Activated naive CD4-positive, alpha-beta T cell treated with anti-CD3 and anti-CD28 coated beads for 36 hours (primary cell): ENCODE results near the gene MEX3D. TPM values are rescaled to one million over a fixed set of nuclear protein-coding genes. Genes with fewer than 3 reads are reported as not detected.
A peak's percentile ranks its signal among the peaks of the same experiment; 100 is the strongest.

Experiments
- CTCF ChIA-PET: fragments of 350-600 bp; sonication (Branson Sonifier 250); formaldehyde crosslinking; loops from one replicate; lab custom pipeline; 2021; ENCODE audit warnings: antibody characterized with exemption; lab: Charles Lee
- DNase-seq: peaks from one replicate; pipeline ENCODE4 v3.0.0-alpha.2; 2020
- H3K27ac Mint-ChIP-seq: one replicate; pipeline ENCODE4 v1.8.0; 2021; ENCODE audit warnings: mild to moderate bottlenecking, mixed read lengths
- H3K27me3 Mint-ChIP-seq: one replicate; pipeline ENCODE4 v1.8.0; 2021; ENCODE audit warnings: low read depth, mixed read lengths
- H3K36me3 Mint-ChIP-seq: one replicate; pipeline ENCODE4 v1.8.0; 2021; ENCODE audit warnings: low read depth, mixed read lengths
- H3K4me1 Mint-ChIP-seq: one replicate; pipeline ENCODE4 v1.8.0; 2021; ENCODE audit warnings: low read depth, mixed read lengths
- H3K4me3 Mint-ChIP-seq: one replicate; pipeline ENCODE4 v1.8.0; 2021; ENCODE audit warnings: mild to moderate bottlenecking, moderate library complexity, mixed read lengths
- H3K9me3 Mint-ChIP-seq: one replicate; pipeline ENCODE4 v1.8.0; 2021; ENCODE audit warnings: mixed read lengths
- intact Hi-C: fragments of 100-400 bp; cut with micrococcal nuclease; formaldehyde crosslinking; loops from one replicate; pipeline ENCODE4 v1.15.1; 2023
- total RNA-seq, 2 experiments: library from RNA; stranded (reverse); gene quantifications; one replicate each; pipeline ENCODE4 v1.2.3, GENCODE V29; 2021

MEX3D gene
- total RNA-seq, 2 experiments from 2014 or later: 2.0 to 2.1 TPM

DNA sequence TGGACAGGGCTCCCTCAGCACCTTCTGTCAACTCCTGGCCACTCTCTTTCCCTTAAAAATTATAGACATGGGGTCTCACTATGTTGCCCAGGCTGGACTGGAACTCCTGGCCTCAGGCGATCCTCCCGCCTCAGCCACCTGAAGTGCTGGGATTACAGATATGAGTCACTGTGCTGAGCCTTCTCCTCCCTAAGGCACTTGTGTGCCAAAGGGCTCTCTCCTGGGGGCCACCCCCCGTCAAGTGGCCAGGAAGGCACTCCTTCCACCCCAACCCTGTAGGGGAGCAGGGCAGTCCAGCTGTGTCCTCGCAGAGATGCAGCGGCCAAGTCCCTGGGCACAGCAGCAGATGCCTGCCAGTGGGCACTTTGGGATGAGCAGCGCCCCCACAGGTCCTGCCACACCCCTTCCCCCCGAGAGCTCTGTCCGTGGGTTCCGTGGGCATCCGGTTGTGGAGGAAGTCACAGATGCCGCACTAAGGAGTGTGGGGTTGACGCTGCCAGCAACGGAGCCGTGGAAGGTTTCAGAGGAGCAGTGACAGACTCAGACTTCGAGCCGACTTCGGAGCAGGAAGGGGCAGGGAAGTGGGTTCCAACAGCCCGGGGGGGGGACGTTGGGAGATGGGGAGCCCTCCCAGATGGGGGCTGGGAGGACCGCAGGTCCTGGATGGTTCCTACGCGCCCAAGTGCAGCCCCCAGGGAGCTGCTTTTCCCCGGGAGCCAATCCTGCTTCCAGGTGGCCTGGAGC, 40.4 kb upstream of the MEX3D start:
- Mint-ChIP-seq H3K36me3 (peaks cover 15% of the 10 kb centered on the region), H3K9me3 (no peaks in the 10 kb centered on the region), H3K27me3 (no peaks in the 10 kb centered on the region), H3K27ac (no peak overlapping the region), H3K4me3 (no peak overlapping the region), H3K4me1 (peaks cover 39% of the 10 kb centered on the region)
- intact Hi-C loops: no loop called here
- CTCF ChIA-PET: interaction anchor here (0.7 kb wide), 1 partner anchor 54 kb away, joined by 3 read pairs; no protein-coding TSS in a partner anchor
- DNase-seq: peak; percentile 33

DNA sequence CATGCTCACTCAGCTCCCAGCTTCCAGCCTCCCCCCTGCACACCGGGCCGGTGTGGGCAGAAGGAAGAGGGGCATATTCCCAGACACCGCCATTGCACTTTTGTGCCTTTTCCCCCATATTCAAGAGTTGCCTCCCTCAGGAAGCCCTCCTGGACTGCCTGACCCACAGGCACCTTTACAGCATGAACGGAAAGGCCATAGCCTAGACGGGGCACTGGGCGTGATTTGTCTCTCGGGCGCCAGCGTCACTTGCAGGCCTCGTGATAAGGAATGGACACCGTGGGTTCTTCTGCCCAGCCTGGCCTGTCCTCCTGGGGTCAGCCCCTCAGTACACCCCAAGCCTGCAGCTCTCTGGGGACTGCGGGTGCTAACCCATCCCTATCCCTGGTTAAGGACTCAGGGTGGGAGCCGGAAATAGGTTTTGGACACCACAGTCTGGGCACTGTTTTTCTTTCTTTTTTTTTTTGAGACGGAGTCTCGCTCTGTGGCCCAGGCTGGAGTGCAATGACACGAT, 38.1 kb upstream of the MEX3D start:
- no peak for DNase-seq
- Mint-ChIP-seq H3K27me3 (no peaks in the 10 kb centered on the region), H3K4me1 (peaks cover 52% of the 10 kb centered on the region), H3K4me3 (peak overlapping the region; percentile 98), H3K27ac (peak overlapping the region; percentile 97), H3K9me3 (no peaks in the 10 kb centered on the region), H3K36me3 (peaks cover 13% of the 10 kb centered on the region)
- intact Hi-C loops: loop anchor here (1.0 kb wide), 1 partner anchor 65 kb away; no protein-coding TSS in a partner anchor
- CTCF ChIA-PET: interaction anchor here (0.7 to 2.5 kb wide), 6 partner anchors 15 to 220 kb away, joined by 3 to 13 read pairs (median 4); no protein-coding TSS in a partner anchor

DNA sequence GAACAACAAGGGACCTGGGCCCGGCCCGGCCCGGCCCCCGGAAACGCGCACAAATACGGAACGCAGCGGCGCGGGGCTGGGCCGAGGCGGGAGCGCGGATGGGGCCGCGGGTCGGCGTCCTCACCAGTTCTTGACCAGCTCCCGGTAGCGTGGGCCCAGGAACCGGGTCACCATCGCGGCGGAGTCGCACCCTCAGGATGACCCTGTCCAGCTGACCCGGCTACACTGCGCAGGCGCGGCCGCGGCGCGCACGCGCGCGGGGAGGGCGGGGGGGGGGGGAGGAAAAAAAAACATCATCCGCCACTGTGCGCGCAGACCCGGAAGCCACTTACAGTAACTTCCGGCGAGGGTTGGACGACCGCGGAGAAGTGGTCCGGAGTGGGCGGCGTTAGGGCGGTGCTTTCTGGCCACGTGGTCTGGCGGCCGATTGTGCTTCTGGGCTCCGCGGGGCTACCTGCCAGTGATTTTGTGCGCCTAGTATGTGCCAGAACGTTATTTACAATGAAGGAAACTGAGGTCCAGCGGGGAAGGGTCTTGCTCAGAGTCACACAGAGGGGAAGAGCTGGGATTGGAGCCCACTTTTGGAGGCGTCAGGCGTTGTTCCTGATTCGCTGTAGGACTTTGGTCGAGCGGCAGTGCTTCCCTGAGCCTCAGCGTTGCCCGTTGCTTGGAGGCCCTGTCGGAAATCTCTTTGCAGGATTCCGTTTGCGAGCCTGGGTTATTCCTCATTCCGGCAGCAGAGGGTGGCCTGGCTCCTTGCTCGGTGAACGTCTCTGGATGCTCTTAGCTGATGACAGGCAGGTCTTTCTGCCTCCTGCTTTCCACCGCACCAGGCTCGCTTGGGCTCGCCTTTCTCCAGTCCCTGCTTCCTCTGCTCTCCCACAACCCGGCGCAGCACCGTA, 37.4 kb upstream of the MEX3D start, which contains the start of gene UQCR11:
UQCR11 (minus strand) TSS at position 227 of the 902 bp plus-strand sequence; CDS start at position 174, 53 bp downstream.
- Mint-ChIP-seq H3K4me3 (peak within 1 kb of the TSS; percentile 98), H3K27me3 (no peaks in the 10 kb centered on the region), H3K9me3 (no peaks in the 10 kb centered on the region), H3K4me1 (peaks cover 48% of the 10 kb centered on the region), H3K27ac (peak within 1 kb of the TSS; percentile 97), H3K36me3 (peaks cover 12% of the 10 kb centered on the region)
- intact Hi-C loops: loop anchor here (1.0 kb wide), 5 partner anchors 13 to 162 kb away; partner anchors contain the start of genes C19orf25, MBD3 and TCF3
- CTCF ChIA-PET: interaction anchor here (0.6 to 2.5 kb wide), 7 partner anchors 15 to 296 kb away, joined by 3 to 13 read pairs (median 3); no protein-coding TSS in a partner anchor
- peak; percentile 94 for DNase-seq

DNA sequence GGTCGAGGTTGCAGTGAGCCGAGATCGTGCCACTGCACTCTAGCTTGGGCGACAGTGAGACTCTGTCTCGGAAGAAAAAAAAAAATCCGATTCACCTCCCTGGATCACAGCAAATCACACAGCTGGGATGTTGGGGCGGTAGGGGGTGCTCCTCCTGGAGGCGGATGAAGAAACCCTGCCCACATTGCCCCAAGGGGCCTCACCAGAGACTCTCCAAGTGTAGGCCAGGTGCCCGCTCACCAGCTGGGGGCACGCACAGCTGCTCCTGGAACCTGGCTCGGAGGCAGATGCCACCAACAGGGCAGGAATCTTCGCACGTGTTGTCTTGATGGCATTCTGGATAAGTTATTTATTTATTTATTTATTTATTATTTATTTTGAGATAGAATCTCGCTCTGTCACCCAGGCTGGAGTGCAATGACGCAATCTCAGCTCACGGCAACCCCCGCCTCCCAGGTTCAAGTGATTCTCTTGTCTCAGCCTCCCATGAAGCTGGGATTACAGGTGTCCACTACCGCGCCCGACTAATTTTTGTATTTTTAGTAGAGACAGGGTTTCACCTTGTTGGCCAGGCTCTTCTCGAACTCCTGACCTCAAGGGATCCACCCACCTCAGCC, 34.1 kb upstream of the MEX3D start:
- H3K4me1 Mint-ChIP-seq: peaks cover 32% of the 10 kb centered on the region
- no peaks in the 10 kb centered on the region for H3K9me3 Mint-ChIP-seq
- no peak overlapping the region for H3K4me3 Mint-ChIP-seq
- intact Hi-C loops: no loop called here
- peaks cover 18% of the 10 kb centered on the region for H3K36me3 Mint-ChIP-seq
- DNase-seq: no peak
- H3K27ac Mint-ChIP-seq: no peak overlapping the region
- CTCF ChIA-PET: no interaction called here
- H3K27me3 Mint-ChIP-seq: no peaks in the 10 kb centered on the region

DNA sequence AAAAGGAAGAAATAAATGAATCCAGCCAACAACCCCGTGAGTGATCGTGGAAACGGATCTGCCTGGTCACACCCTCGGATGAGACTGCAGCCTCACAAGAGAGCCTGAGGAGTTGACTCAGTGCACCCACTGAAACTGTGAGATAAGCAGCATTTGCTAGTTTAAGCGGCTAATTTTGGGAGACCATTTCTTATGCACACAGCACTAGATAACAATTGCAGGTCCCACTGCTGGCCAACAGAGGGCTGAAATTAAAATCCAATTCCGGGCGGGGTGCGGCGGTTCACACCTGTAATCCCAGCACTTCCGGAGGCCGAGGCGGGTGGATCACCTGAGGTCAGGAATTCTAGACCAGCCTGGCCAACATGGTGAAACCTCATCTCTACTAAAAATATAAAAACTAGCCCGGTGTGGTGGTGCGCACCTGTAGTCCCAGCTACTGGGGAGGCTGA, 33.5 kb upstream of the MEX3D start:
- CTCF ChIA-PET: no interaction called here
- no peak overlapping the region for H3K4me3 Mint-ChIP-seq
- intact Hi-C loops: no loop called here
- no peaks in the 10 kb centered on the region for H3K27me3 Mint-ChIP-seq
- H3K27ac Mint-ChIP-seq: peak overlapping the region; percentile 41
- peaks cover 29% of the 10 kb centered on the region for H3K4me1 Mint-ChIP-seq
- no peak for DNase-seq
- no peaks in the 10 kb centered on the region for H3K9me3 Mint-ChIP-seq
- peaks cover 18% of the 10 kb centered on the region for H3K36me3 Mint-ChIP-seq

DNA sequence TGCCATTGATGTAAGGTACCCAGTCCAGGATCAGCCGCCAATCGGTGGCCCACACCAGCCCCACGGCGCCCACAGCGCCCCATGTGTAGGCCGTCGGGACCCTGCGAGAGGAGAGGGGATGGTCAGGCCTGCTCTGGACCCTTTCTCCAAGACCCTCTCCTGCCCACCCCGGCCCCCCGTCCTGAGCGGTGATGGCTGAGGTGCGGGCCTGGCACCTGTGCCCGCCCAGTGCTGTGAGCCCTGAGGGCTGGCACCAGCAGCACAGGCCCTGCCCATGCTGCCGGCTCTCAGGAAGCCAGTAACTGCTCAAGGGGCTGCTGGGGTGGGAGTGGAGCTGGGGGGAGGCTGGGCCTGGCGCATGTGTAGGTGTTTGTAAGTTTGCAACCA, 31.3 kb upstream of the MEX3D start:
- Mint-ChIP-seq H3K27ac (no peak overlapping the region), H3K9me3 (no peaks in the 10 kb centered on the region), H3K27me3 (no peaks in the 10 kb centered on the region), H3K4me3 (no peak overlapping the region), H3K4me1 (peaks cover 22% of the 10 kb centered on the region), H3K36me3 (peaks cover 20% of the 10 kb centered on the region)
- intact Hi-C loops: loop anchor here (10.0 kb wide), 1 partner anchor 325 kb away; the partner anchor contains the start of gene FAM174C
- CTCF ChIA-PET: interaction anchor here (0.7 kb wide), 1 partner anchor 71 kb away, joined by 3 read pairs; no protein-coding TSS in a partner anchor
- no peak for DNase-seq

DNA sequence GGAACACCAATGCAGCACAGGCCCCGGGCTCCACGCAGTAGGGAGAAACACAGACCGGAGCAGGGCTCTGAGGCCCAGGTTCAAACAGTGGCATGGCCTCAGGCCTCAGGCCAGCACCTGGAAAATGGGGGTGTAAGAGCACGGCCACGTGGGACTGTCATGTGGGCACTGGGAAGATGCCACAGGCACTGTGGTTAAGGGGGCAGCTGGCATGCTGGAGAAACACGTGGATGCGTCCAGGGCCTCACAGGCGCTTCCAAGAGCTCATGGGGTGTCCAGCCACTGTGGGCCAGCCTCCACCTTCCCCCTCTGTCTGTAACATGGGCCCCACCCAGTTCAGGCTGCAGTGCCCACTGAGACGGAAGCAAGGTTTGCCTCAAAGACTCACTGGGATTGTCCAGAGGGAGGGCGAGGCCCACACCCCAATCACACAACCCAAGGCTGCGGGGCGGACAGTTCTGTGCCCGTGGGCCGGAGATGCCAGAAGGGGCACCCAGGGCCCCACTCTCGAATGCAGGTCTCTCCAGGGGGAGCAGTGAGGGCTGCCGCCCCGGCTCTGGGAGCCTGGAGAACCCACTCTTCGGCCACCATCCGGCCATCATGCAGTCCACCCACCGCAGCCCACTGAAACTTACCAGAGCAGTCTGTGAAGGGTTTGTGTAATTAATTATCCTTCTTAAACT, 30.8 kb upstream of the MEX3D start:
- DNase-seq: no peak
- intact Hi-C loops: loop anchor here (10.0 kb wide), 1 partner anchor 324 kb away; the partner anchor contains the start of gene FAM174C
- Mint-ChIP-seq H3K36me3 (peaks cover 17% of the 10 kb centered on the region), H3K4me3 (no peak overlapping the region), H3K4me1 (peaks cover 17% of the 10 kb centered on the region), H3K9me3 (no peaks in the 10 kb centered on the region), H3K27ac (no peak overlapping the region), H3K27me3 (no peaks in the 10 kb centered on the region)
- CTCF ChIA-PET: interaction anchor here (0.7 kb wide), 1 partner anchor 72 kb away, joined by 3 read pairs; no protein-coding TSS in a partner anchor

DNA sequence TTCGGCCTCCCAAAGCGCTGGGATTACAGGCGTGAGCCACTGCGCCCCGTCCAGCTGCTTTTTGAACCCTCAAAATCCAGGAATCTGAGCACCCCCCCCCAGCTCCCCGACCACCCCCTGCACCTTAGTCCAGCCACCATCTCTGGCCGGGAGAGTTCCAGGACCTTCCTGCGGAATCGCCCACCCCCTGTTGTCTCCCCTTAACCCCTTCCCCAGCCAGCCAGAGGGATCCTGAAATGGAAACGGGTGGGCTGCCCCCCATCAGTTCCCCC, 25.3 kb upstream of the MEX3D start:
- H3K9me3 Mint-ChIP-seq: no peaks in the 10 kb centered on the region
- intact Hi-C loops: loop anchor here (5.0 to 10.0 kb wide), 2 partner anchors 269 to 319 kb away; partner anchors contain the start of genes FAM174C and KLF16

DNA sequence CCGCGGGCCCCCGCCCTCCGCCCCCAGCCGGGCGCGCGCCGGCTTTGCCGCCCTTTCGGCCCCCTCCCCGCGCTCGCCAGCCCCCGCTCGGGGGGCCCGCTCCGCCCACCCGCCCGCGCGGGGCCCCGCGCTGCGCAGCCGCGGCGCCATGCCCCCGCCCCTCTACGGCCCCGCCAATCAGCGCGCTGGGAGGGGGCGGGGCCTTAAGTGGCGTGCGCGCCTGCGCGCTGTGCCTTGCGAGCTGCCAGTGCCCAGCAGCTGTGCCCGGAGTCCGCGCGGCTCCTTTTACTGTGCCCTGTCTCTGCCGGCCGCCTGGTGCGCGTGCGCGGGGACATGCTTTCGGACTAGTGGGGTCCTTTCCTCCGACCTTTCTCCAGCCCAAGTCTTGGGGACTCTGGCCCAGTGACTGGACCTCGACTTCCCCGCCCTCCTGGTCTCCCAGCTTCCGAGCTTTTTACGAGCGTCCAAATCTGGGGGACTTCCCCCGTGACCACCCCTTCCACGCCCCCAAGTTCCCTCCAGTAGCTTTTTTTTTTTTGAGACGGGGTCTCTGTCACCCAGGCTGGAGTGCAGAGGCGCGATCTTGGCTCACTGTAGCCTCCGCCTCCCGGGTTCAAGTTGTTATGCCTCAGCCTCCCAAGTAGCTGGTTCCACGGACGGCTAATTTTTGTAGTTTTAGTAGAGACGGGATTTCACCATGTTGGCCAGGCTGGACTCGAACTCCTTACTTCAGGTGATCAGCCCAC, 24.8 kb upstream of the MEX3D start, which contains the start of gene MBD3:
MBD3 (minus strand) TSS at position 111 of the 746 bp plus-strand sequence. CDS start 234 bp downstream, outside the sequence.
- Mint-ChIP-seq H3K36me3 (peaks cover 22% of the 10 kb centered on the region), H3K27me3 (no peaks in the 10 kb centered on the region), H3K4me3 (peak within 1 kb of the TSS; percentile 96), H3K4me1 (peaks cover 20% of the 10 kb centered on the region), H3K9me3 (no peaks in the 10 kb centered on the region), H3K27ac (peak within 1 kb of the TSS; percentile 82)
- peak; percentile 84 for DNase-seq
- CTCF ChIA-PET: interaction anchor here (0.5 to 1.2 kb wide), 5 partner anchors 9 to 300 kb away, joined by 3 to 4 read pairs (median 3); no protein-coding TSS in a partner anchor
- intact Hi-C loops: loop anchor here (1.0 to 10.0 kb wide), 5 partner anchors 12 to 318 kb away; partner anchors contain the start of genes FAM174C, KLF16, NDUFS7 and UQCR11

More for the DNA sequence above, 25.3 kb upstream of the MEX3D start:
- Mint-ChIP-seq H3K27me3 (no peaks in the 10 kb centered on the region), H3K4me3 (peak overlapping the region; percentile 82), H3K27ac (peak overlapping the region; percentile 78), H3K36me3 (peaks cover 23% of the 10 kb centered on the region), H3K4me1 (peaks cover 17% of the 10 kb centered on the region)
- CTCF ChIA-PET: interaction anchor here (0.5 to 1.2 kb wide), 5 partner anchors 10 to 299 kb away, joined by 3 to 4 read pairs (median 3); no protein-coding TSS in a partner anchor
- DNase-seq: no peak

DNA sequence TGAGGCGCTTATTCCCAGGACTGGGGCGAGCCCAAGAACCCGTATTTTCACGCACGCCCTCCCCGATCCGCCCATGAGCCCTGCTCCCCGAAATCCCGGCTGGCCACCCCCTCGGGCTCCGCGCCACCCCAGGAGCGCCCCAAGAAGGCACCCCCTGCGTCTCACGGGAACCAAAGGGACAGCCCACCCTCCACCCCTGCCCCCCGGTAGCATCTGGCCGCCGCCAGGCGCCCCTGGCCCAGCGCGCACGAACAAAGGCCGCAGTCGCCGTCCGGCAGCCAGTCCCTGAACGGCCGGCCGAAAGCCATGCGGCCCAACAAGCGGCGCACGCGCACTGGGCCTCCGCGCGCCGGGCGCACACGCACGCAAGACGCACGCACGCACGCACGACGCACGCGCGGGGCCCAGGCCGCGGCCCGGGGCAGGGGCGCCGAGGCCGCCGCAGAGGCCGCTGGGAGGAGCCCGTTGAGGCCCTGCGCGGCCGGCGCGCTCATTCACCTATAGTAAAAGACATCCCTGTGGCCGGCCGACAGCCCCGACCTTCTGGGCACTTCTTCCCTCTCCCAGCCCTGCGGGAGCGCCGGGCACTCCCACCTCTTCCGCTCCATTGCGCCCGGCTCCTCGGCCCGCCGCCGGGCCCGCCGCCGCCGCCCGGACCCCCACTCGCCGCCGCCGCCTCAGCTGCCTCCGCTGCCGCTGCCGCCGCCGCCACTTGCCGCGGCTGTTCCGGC, 24.1 kb upstream of the MEX3D start:
- Mint-ChIP-seq H3K4me3 (peak overlapping the region; percentile 96), H3K4me1 (peaks cover 26% of the 10 kb centered on the region), H3K9me3 (no peaks in the 10 kb centered on the region), H3K36me3 (peaks cover 20% of the 10 kb centered on the region), H3K27me3 (no peaks in the 10 kb centered on the region), H3K27ac (peak overlapping the region; percentile 82)
- DNase-seq: peak; percentile 84
- CTCF ChIA-PET: interaction anchor here (0.9 to 2.7 kb wide), 4 partner anchors 8 to 153 kb away, joined by 3 to 16 read pairs (median 4); no protein-coding TSS in a partner anchor
- intact Hi-C loops: loop anchor here (1.0 to 10.0 kb wide), 5 partner anchors 13 to 317 kb away; partner anchors contain the start of genes FAM174C, KLF16, NDUFS7 and UQCR11
